A549 (cell line): ENCODE measurements around the gene HES6. TPM values are rescaled to one million over a fixed set of nuclear protein-coding genes. Genes with fewer than 3 reads are reported as not detected.
A peak's percentile ranks its signal among the peaks of the same experiment; 100 is the strongest.

Source experiments
- ATAC-seq, 2 experiments: fragments of 200-7000 bp in 1 of 2; fragments of >200 bp in 1 of 2; cut with Nextera tagmentation in 1 of 2; cut with Tn5 transposase in 1 of 2; 3 replicates each; pipeline versions ENCODE4 v1.8.0 to v1.9.1; 2018 to 2020; ENCODE audit warnings: mild to moderate bottlenecking in 1 of 2, moderate library complexity in 1 of 2
- CTCF ChIA-PET: fragments of 300-600 bp; sonication (Branson Sonifier 250); formaldehyde crosslinking; extraction: SDS; loops from one replicate; lab custom pipeline; 2021; ENCODE audit warnings: antibody characterized with exemption, inconsistent platforms; lab: Yijun Ruan, JAX
- POLR2A ChIA-PET: fragments of 350-600 bp; formaldehyde crosslinking; extraction: SDS; loops from one replicate; lab custom pipeline; 2021; ENCODE audit warnings: antibody characterized with exemption, inconsistent platforms; lab: Yijun Ruan, JAX
- DNase-seq, 2 experiments: peaks; one replicate each; pipeline versions ENCODE4 v3.0.0 to v3.0.0-alpha.2; 2011 to 2016; ENCODE audit warnings: low read depth in 1 of 2, low spot score in 1 of 2
- FAIRE-seq: peaks from 2 replicates; lab custom pipeline; 2011; peaks lifted over from hg19 to GRCh38; lab: Jason Lieb, UNC
- H3K27ac ChIP-seq, 2 experiments: fragments of >200 bp; sonication (Bioruptor Twin); formaldehyde crosslinking; 3 replicates each; pipeline ENCODE4 v1.5.1; 2016 to 2017
- H3K4me1 ChIP-seq: fragments of >200 bp; sonication (Bioruptor Twin); formaldehyde crosslinking; 3 replicates; pipeline ENCODE4 v1.6.1; 2016
- H3K4me2 ChIP-seq: fragments of >200 bp; sonication (Bioruptor Twin); formaldehyde crosslinking; 3 replicates; pipeline ENCODE4 v1.6.1; 2016
- H3K4me3 ChIP-seq: fragments of >200 bp; sonication (Bioruptor Twin); formaldehyde crosslinking; 3 replicates; pipeline ENCODE4 v1.5.1; 2016
- H3K9me3 ChIP-seq: fragments of >200 bp; sonication (Bioruptor Twin); formaldehyde crosslinking; 3 replicates; pipeline ENCODE4 v1.6.1; 2016
- BCL3 ChIP-seq: fragments of >200 bp; sonication (Bioruptor Twin); formaldehyde crosslinking; IDR thresholded peaks from 3 replicates; pipeline ENCODE4 v1.6.1; 2016
- BHLHE40 ChIP-seq: IDR thresholded peaks from 2 replicates; pipeline ENCODE4 v1.6.1; 2012; ENCODE audit warnings: low read depth, low read length, inconsistent platforms
- CBX2 ChIP-seq: fragments of 200-600 bp; sonication (generic); IDR thresholded peaks from 2 replicates; pipeline ENCODE4 v1.6.1; 2016; ENCODE audit warnings: low read depth, mild to moderate bottlenecking, borderline replicate concordance
- CHD2 ChIP-seq: fragments of 150-350 bp; IDR thresholded peaks from 2 replicates; pipeline ENCODE4 v1.6.1; 2014; ENCODE audit warnings: low read length; ENCODE audit not compliant: partially characterized antibody
- ELK1 ChIP-seq: fragments of 150-350 bp; IDR thresholded peaks from 2 replicates; pipeline ENCODE4 v1.6.1; 2014; ENCODE audit warnings: low read depth, mild to moderate bottlenecking, low read length
- EP300 ChIP-seq, 2 experiments: fragments of >200 bp; sonication (Bioruptor Twin); formaldehyde crosslinking; IDR thresholded peaks; 2 replicates in 1 of 2; 3 replicates in 1 of 2; pipeline ENCODE4 v1.6.1; 2016 to 2017
- HOXB13 ChIP-seq: fragments of 250-450 bp; sonication (Bioruptor Pico); IDR thresholded peaks from 2 replicates; pipeline ENCODE4 v1.5.0; 2020; ENCODE audit warnings: low read depth, mild to moderate bottlenecking, moderate library complexity
- KDM1A ChIP-seq: fragments of 200-600 bp; sonication (generic); IDR thresholded peaks from 2 replicates; pipeline ENCODE4 v1.6.1; 2016; ENCODE audit warnings: low read depth, mild to moderate bottlenecking
- KDM5A ChIP-seq: fragments of 200-600 bp; sonication (generic); IDR thresholded peaks from 2 replicates; pipeline ENCODE4 v1.6.1; 2016; ENCODE audit warnings: antibody characterized with exemption, mild to moderate bottlenecking
- MAFK ChIP-seq: fragments of 450-650 bp; IDR thresholded peaks from 2 replicates; pipeline ENCODE4 v1.6.1; 2014; ENCODE audit not compliant: partially characterized antibody
- NFE2L2 ChIP-seq: fragments of 150-350 bp; conservative IDR thresholded peaks from 2 replicates; pipeline ENCODE4 v1.6.1; 2014; ENCODE audit warnings: low read length
- NPAS2 ChIP-seq: fragments of 250-450 bp; sonication (Bioruptor Pico); IDR thresholded peaks from 2 replicates; pipeline ENCODE4 v1.8.0; 2022; ENCODE audit warnings: mild to moderate bottlenecking, moderate library complexity, borderline replicate concordance
- PHF8 ChIP-seq: fragments of 200-600 bp; sonication (generic); IDR thresholded peaks from 2 replicates; pipeline ENCODE4 v1.6.1; 2016; ENCODE audit warnings: low read depth, mild to moderate bottlenecking, antibody characterized with exemption, moderate library complexity, borderline replicate concordance
- POLR2A ChIP-seq: IDR thresholded peaks from 2 replicates; pipeline ENCODE4 v1.6.1; 2012; ENCODE audit warnings: mild to moderate bottlenecking, low read length
- POLR2AphosphoS2 ChIP-seq: conservative IDR thresholded peaks from 2 replicates; pipeline ENCODE4 v1.6.1; 2012; ENCODE audit warnings: low read length, improper control_type of control experiment, inconsistent platforms
- RARB ChIP-seq: fragments of 250-450 bp; sonication (Bioruptor Pico); IDR thresholded peaks from 2 replicates; pipeline ENCODE4 v1.8.0; 2021; ENCODE audit warnings: mild to moderate bottlenecking, moderate library complexity
- REST ChIP-seq: fragments of 200-600 bp; sonication (generic); IDR thresholded peaks from 2 replicates; pipeline ENCODE4 v1.6.1; 2016; ENCODE audit warnings: antibody characterized with exemption, mild to moderate bottlenecking, moderate library complexity
- RNF2 ChIP-seq: fragments of 200-600 bp; sonication (generic); IDR thresholded peaks from 2 replicates; pipeline ENCODE4 v1.6.1; 2016; ENCODE audit warnings: low read depth, mild to moderate bottlenecking, antibody characterized with exemption, moderate library complexity, borderline replicate concordance
- SMC3 ChIP-seq: fragments of >200 bp; sonication (Bioruptor Twin); formaldehyde crosslinking; IDR thresholded peaks from 3 replicates; pipeline ENCODE4 v1.6.1; 2018; ENCODE audit warnings: inconsistent platforms
- TFCP2L1 ChIP-seq: fragments of 250-450 bp; sonication (Bioruptor Pico); IDR thresholded peaks from 2 replicates; pipeline ENCODE4 v1.5.0; 2021; ENCODE audit warnings: mild to moderate bottlenecking
- TP53 ChIP-seq: fragments of 250-450 bp; sonication (Bioruptor Pico); IDR thresholded peaks from 2 replicates; pipeline ENCODE4 v1.5.0; 2021; ENCODE audit warnings: mild to moderate bottlenecking, moderate library complexity
- USF2 ChIP-seq: fragments of 450-650 bp; IDR thresholded peaks from 2 replicates; pipeline ENCODE4 v1.6.1; 2014; ENCODE audit warnings: antibody characterized with exemption
- WGBS: methylation state at CpG from one replicate; pipeline ENCODE4 v1.1.6; 2017; ENCODE audit errors: missing lambda C conversion rate; 5-methylcytosine and 5-hydroxymethylcytosine counted together
- polyA plus RNA-seq, 4 experiments: library from polyadenylated mRNA; depleted of rRNA in 3 of 4; stranded (reverse); fragments of >200 nt; fragmentation: RNase III in 1 of 4; extraction: RNeasy Plus Mini Kit Qiagen cat#74134 plus additional on column Dnase treatment in 1 of 4; gene quantifications; 2 replicates in 3 of 4; 3 replicates in 1 of 4; pipeline ENCODE4 v1.2.3, GENCODE V29; 2011 to 2017
- TF ChIP-seq, protein P1 (sequence below): IDR thresholded peaks from 2 replicates; pipeline ENCODE4 v1.6.1; 2012

HES6 gene
- polyA plus RNA-seq, 2 of the 4 experiments (the other 2 are of a cell fraction), result 5.4 to 7.5 TPM

DNA sequence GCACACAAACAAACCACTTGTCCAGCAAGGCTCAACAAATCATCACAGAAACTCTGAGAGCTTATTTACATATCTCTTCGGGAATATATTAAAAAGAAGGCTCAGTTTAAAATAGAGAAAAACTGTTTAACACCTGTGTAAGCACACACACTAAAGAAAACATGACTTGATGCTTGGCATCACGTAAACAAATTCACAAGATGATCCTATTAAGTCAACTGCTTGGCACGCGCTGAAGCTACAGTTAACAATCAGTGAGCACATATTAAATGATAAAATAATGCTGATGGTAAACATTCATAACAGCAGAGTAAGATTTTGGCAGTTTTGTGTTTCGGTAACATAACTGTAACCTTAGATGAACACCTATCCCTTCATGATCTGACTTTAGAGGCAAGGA, 4.3 kb upstream of the HES6 start (continued):
- TF ChIP-seq BCL3 (no peak), PHF8 (no peak), TFCP2L1 (CRISPR knock-in tag) (no peak), BHLHE40 (no peak), RARB (CRISPR knock-in tag) (no peak), MAFK (no peak)
- TF ChIP-seq, protein P1, sequence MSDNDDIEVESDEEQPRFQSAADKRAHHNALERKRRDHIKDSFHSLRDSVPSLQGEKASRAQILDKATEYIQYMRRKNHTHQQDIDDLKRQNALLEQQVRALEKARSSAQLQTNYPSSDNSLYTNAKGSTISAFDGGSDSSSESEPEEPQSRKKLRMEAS, result no peak

DNA sequence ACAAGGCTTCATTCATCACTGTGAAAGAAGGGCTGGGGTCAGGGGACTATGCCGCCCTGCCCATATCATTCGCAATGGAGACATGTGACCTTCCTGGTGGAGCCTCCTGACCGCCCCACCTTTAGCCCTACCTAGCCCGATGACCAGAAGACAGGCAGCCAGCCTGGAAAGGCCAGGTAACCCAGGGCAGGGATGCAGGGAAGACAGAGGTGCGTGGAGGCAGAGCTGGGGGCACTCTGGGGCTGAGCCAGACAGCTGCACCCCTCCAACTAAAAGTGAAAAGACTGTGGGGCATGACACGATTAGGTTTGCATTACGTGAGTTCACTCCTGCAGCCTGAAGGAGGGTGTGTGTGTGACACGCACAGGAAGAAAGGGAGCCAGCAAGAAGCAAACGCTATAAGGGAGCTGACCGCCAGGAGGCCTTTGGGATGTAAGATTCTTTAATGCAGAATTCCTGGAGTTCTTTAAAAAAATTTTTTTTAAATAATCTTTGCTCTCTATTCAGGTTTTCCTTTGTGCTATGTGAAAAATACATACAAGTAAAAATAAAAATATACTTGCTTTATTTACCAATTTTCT, 3.7 kb upstream of the HES6 start:
- 87% methylated on average over 10 of the region's 10 CpGs for WGBS
- FAIRE-seq (no peak), DNase-seq (no peak), ATAC-seq (no peak)
- Histone ChIP-seq H3K9me3 (no peaks in the 10 kb centered on the region), H3K27ac (no peak overlapping the region), H3K4me1 (peaks cover 9% of the 10 kb centered on the region; the same call in 1 of the 3 replicates), H3K4me3 (no peak overlapping the region), H3K4me2 (no peak overlapping the region)
- ChIA-PET POLR2A (no interaction called here), CTCF (interaction anchor here (0.6 to 4.1 kb wide), 4 partner anchors 12 to 604 kb away, joined by 3 to 29 read pairs (median 8); partner anchors contain the start of gene TWIST2)
- 0 out of 2 replicates have a peak, but pooled peaks have one; percentile 20 for TF ChIP-seq POLR2AphosphoS2
- TF ChIP-seq EP300 (IDR thresholded peaks at IDR 0.05), result no peak
- TF ChIP-seq, all 56 proteins: peak for 1

DNA sequence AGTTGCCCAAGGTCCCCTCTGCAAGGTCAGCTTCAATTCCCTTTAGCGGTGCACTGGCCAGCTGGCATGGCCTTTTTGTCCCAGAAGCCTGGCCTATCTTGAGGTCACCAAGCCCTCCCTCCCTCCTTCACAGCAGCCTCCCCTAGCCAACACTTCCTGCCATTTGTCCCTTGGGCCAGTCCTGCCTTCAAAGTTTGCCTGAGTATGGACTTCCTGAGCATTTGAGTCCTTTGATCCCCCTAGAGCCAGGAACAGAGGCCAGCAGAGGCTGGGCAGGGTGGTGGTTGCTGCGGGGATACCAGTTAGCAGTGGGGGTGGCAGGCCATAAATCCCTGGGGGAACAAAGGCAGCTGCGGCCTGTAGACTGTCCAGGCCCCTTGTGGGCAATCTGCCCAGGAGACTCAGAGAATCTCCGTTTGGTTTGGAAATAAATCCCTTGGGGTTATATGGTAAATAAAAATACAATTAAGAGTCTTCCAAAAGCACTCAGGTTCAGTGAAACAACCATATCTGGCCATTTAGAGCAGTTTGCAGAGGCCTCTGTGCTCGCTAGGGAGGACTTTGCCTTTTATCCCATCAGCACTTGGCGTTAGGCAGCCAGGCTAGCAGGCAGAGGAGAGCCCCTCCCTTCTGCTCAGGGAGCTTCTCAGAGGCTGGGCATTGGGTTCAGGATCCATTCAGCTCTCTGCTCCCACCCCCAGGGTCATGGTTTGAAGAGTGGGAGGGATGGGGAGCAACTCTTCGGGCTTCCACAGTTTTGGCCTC, 3.1 kb upstream of the HES6 start:
- Histone ChIP-seq H3K9me3 (no peaks in the 10 kb centered on the region), H3K27ac (no peak overlapping the region), H3K4me3 (no peak overlapping the region), H3K4me1 (peaks cover 9% of the 10 kb centered on the region; the same call in 1 of the 3 replicates), H3K4me2 (no peak overlapping the region)
- CTCF ChIA-PET, result interaction anchor here (0.6 to 3.5 kb wide), 3 partner anchors 12 to 431 kb away, joined by 3 to 29 read pairs (median 5); no protein-coding TSS in a partner anchor
- DNase-seq, result no peak
- no peak for FAIRE-seq
- WGBS, result 84% methylated on average over 7 of the region's 7 CpGs
- TF ChIP-seq NFE2L2 (no peak), TP53 (CRISPR knock-in tag) (no peak), PHF8 (no peak)
- POLR2A ChIA-PET, result no interaction called here
- no peak for ATAC-seq

DNA sequence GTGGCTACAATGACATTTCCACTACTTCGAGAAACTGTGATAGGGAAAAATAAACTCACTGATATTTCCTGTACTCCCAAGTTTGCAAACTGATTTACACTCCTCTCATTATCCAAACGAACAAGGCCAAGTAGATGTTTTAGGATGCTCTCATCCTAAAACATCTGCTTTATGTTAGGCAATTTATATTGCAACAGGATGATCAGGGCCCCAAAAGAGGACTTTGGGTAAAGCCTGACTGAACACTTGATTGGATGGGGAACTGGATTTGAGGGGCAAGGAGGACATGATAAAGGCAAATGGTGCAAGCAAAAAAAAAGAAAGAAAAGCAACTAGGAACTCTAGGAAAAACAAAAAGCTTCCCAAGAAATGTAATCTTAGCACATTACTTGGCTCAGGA, 2.1 kb upstream of the HES6 start:
- FAIRE-seq, result no peak
- Histone ChIP-seq H3K9me3 (no peaks in the 10 kb centered on the region), H3K4me2 (no peak overlapping the region), H3K4me1 (peaks cover 9% of the 10 kb centered on the region; the same call in 1 of the 3 replicates), H3K27ac (no peak overlapping the region), H3K4me3 (no peak overlapping the region)
- no peak for DNase-seq
- ChIA-PET CTCF (interaction anchor here (1.6 to 3.5 kb wide), 3 partner anchors 13 to 22 kb away, joined by 5 to 29 read pairs (median 18); no protein-coding TSS in a partner anchor), POLR2A (no interaction called here)
- no peak for ATAC-seq
- 87% methylated on average over 2 of the region's 2 CpGs for WGBS
- TF ChIP-seq HOXB13 (CRISPR knock-in tag) (no peak), CHD2 (no peak), REST (no peak), NFE2L2 (no peak), ELK1 (no peak), KDM1A (no peak), CBX2 (no peak), KDM5A (no peak), POLR2A (no peak), TP53 (CRISPR knock-in tag) (no peak), BHLHE40 (no peak), SMC3 (no peak), RNF2 (no peak), USF2 (no peak), NPAS2 (no peak), PHF8 (no peak)
